Measurements from ENCODE around the gene APCDD1L. TPM values are rescaled to one million over a fixed set of nuclear protein-coding genes. Genes with fewer than 3 reads are reported as not detected.

Gene APCDD1L
- total RNA-seq, 2 experiments from 2014 or later: not detected

DNA sequence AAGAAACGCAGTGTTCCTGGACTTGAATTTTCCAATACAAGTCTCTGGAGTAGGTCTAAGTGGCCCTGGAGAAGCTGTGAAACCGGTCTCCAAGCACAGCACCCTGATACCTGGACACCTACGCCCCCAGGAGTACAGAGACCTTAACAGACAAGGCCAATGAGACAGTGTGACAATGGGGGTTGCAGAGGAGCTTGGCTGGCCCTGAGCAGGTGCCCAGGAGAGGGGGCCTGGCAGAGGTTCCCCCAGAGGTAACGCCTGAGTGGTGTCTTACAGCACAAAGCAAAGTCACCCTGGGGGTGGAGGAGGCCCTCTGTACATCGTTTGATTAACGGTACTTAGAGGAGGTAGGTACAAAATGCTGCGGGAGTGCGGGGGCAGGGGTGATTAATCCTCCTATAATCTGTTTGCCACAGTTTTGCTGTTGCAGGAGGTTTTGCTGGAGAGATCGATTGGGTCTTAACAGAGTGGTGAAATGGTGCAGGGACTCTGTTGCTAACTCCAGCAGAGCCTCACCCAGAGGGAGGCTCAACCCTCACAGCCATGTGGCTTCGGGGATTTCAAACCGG lies 37.3 kb upstream of the APCDD1L start:
- intact Hi-C loops (cut with DNase I, micrococcal nuclease): no loop called here

GRCh38 chr20:58551631-58552030 lies 36.4 kb upstream of the APCDD1L start:
- DNase-seq: no peak
- H3K9me3 ChIP-seq (ENCODE audit: control insufficient read depth in 1 of 2, insufficient read depth in 1 of 2, low read length in 2 of 2): no peaks in the 10 kb centered on the region
- TF ChIP-seq CTCF (IDR thresholded peaks at IDR 0.05): no peak
- ATAC-seq (ENCODE audit: poor library complexity): no peak
- H3K4me1 ChIP-seq (ENCODE audit: insufficient read depth, low read length): no peaks in the 10 kb centered on the region
- peaks cover 4 to 5% of the 10 kb centered on the region in 2 experiments for H3K27me3 ChIP-seq (ENCODE audit: control insufficient read depth in 1 of 2, insufficient read depth in 2 of 2, low read length in 2 of 2)
- Mint-ChIP-seq H3K36me3 (ENCODE audit: low read depth) (no peaks in the 10 kb centered on the region), H3K9me3 (no peaks in the 10 kb centered on the region), H3K27ac (no peak overlapping the region), H3K27me3 (peaks cover 51% of the 10 kb centered on the region), H3K4me3 (no peak overlapping the region), H3K4me1 (ENCODE audit: low read depth) (no peaks in the 10 kb centered on the region)
- no peak overlapping the region for H3K4me3 ChIP-seq (ENCODE audit: low read length)
- ChIA-PET CTCF (no interaction called here), POLR2A (no interaction called here)
- H3K27ac ChIP-seq (ENCODE audit: low read depth in 1 of 2, low read length in 2 of 2): no peak overlapping the region
- intact Hi-C loops (cut with DNase I, micrococcal nuclease): no loop called here
- no peaks in the 10 kb centered on the region for H3K36me3 ChIP-seq (ENCODE audit: insufficient read depth, low read length)

More for the DNA sequence above, 37.3 kb upstream of the APCDD1L start:
- POLR2A ChIA-PET: no interaction called here
- peaks cover 0 to 8% of the 10 kb centered on the region in 2 experiments for H3K27me3 ChIP-seq (ENCODE audit: control insufficient read depth in 1 of 2, insufficient read depth in 2 of 2, low read length in 2 of 2)
- no peaks in the 10 kb centered on the region for H3K4me1 ChIP-seq (ENCODE audit: insufficient read depth, low read length)
- no peaks in the 10 kb centered on the region for H3K4me1 Mint-ChIP-seq (ENCODE audit: low read depth)
- peaks cover 53% of the 10 kb centered on the region for H3K27me3 Mint-ChIP-seq
- no peak for TF ChIP-seq CTCF (IDR thresholded peaks at IDR 0.05)
- no peaks in the 10 kb centered on the region for H3K36me3 ChIP-seq (ENCODE audit: insufficient read depth, low read length)
- DNase-seq: no peak
- ATAC-seq (ENCODE audit: poor library complexity): no peak
- CTCF ChIA-PET: no interaction called here
- no peak overlapping the region for H3K4me3 ChIP-seq (ENCODE audit: low read length)
- H3K9me3 Mint-ChIP-seq: no peaks in the 10 kb centered on the region
- H3K36me3 Mint-ChIP-seq (ENCODE audit: low read depth): no peaks in the 10 kb centered on the region
- H3K9me3 ChIP-seq (ENCODE audit: control insufficient read depth in 1 of 2, insufficient read depth in 1 of 2, low read length in 2 of 2): no peaks in the 10 kb centered on the region
- no peak overlapping the region for H3K4me3 Mint-ChIP-seq
- H3K27ac Mint-ChIP-seq: no peak overlapping the region
- no peak overlapping the region for H3K27ac ChIP-seq (ENCODE audit: low read depth in 1 of 2, low read length in 2 of 2)

GRCh38 chr20:58550275-58551059 lies 35.3 kb upstream of the APCDD1L start:
- no peak for DNase-seq
- ChIA-PET CTCF (no interaction called here), POLR2A (no interaction called here)
- TF ChIP-seq CTCF (IDR thresholded peaks at IDR 0.05): no peak
- Mint-ChIP-seq H3K4me1 (ENCODE audit: low read depth) (no peaks in the 10 kb centered on the region), H3K27ac (no peak overlapping the region), H3K4me3 (no peak overlapping the region), H3K27me3 (peaks cover 40% of the 10 kb centered on the region), H3K9me3 (no peaks in the 10 kb centered on the region), H3K36me3 (ENCODE audit: low read depth) (no peaks in the 10 kb centered on the region)
- Histone ChIP-seq H3K36me3 (ENCODE audit: insufficient read depth, low read length) (no peaks in the 10 kb centered on the region), H3K9me3 (ENCODE audit: control insufficient read depth in 1 of 2, insufficient read depth in 1 of 2, low read length in 2 of 2) (no peaks in the 10 kb centered on the region), H3K4me1 (ENCODE audit: insufficient read depth, low read length) (no peaks in the 10 kb centered on the region), H3K4me3 (ENCODE audit: low read length) (no peak overlapping the region), H3K27ac (ENCODE audit: low read depth in 1 of 2, low read length in 2 of 2) (no peak overlapping the region), H3K27me3 (ENCODE audit: control insufficient read depth in 1 of 2, insufficient read depth in 2 of 2, low read length in 2 of 2) (peaks cover 4 to 5% of the 10 kb centered on the region in 2 experiments)
- intact Hi-C loops (cut with DNase I, micrococcal nuclease): no loop called here
- ATAC-seq (ENCODE audit: poor library complexity): no peak

Measured in CD4-positive, alpha-beta T cell (primary cell).